OCI-LY7 (cell line): ENCODE measurements around the gene LRFN2. TPM values are rescaled to one million over a fixed set of nuclear protein-coding genes. Genes with fewer than 3 reads are reported as not detected.

Experiments used
- BruUV-seq: library from RNA; stranded (reverse); fragments of 400-500 nt; replicated peaks from 2 replicates; lab custom pipeline; 2021; lab: Mats Ljungman, UMichigan
- CTCF ChIA-PET: fragments of 300-600 bp; sonication (Branson Sonifier 250); formaldehyde crosslinking; loops from one replicate; lab custom pipeline; 2022; ENCODE audit warnings: antibody characterized with exemption; ENCODE audit not compliant: unreplicated experiment; lab: Charles Lee
- POLR2A ChIA-PET: fragments of 300-600 bp; sonication (Branson Sonifier 250); formaldehyde crosslinking; loops from one replicate; lab custom pipeline; 2022; ENCODE audit warnings: antibody characterized with exemption; lab: Charles Lee
- DNase-seq: peaks from one replicate; pipeline ENCODE4 v3.0.0-alpha.2; 2015; ENCODE audit warnings: low spot score
- H2AFZ ChIP-seq: fragments of 200-600 bp; sonication (generic), shearing (Covaris generic); 2 replicates; pipeline ENCODE4 v1.6.1; 2014; ENCODE audit warnings: mild to moderate bottlenecking, antibody characterized with exemption, low read length, moderate library complexity
- H3K27ac ChIP-seq: fragments of 200-600 bp; sonication (generic); 2 replicates; pipeline ENCODE4 v1.5.1; 2014; ENCODE audit warnings: mixed run types, low read depth, mild to moderate bottlenecking, moderate library complexity, low read length, inconsistent platforms; ENCODE audit not compliant: poor library complexity, severe bottlenecking
- H3K36me3 ChIP-seq: fragments of 200-600 bp; sonication (generic); 2 replicates; pipeline ENCODE4 v1.6.1; 2014; ENCODE audit warnings: mild to moderate bottlenecking, antibody characterized with exemption, low read length, moderate library complexity, mixed read lengths; ENCODE audit not compliant: insufficient read depth
- H3K4me1 ChIP-seq: fragments of 200-600 bp; sonication (generic); 2 replicates; pipeline ENCODE4 v1.5.1; 2014; ENCODE audit warnings: mild to moderate bottlenecking, low read length; ENCODE audit not compliant: insufficient read depth, poor library complexity, severe bottlenecking
- H3K4me2 ChIP-seq: fragments of 200-600 bp; sonication (generic); 2 replicates; pipeline ENCODE4 v1.6.1; 2014; ENCODE audit warnings: mild to moderate bottlenecking, low read length
- H3K4me3 ChIP-seq: fragments of 200-600 bp; sonication (generic); 2 replicates; pipeline ENCODE4 v1.5.1; 2014; ENCODE audit warnings: mild to moderate bottlenecking, low read depth, low read length; ENCODE audit not compliant: poor library complexity, severe bottlenecking
- H3K79me2 ChIP-seq: fragments of 200-600 bp; sonication (generic); 2 replicates; pipeline ENCODE4 v1.6.1; 2016; ENCODE audit warnings: low read depth, mild to moderate bottlenecking, low read length, moderate library complexity, mixed read lengths; ENCODE audit not compliant: insufficient read depth
- H3K9me2 ChIP-seq: fragments of 200-600 bp; sonication (generic); 2 replicates; pipeline ENCODE4 v1.6.1; 2016; ENCODE audit warnings: mild to moderate bottlenecking, low read length, mixed read lengths; ENCODE audit not compliant: insufficient read depth
- H3K9me3 ChIP-seq: fragments of 200-600 bp; sonication (generic); 2 replicates; pipeline ENCODE4 v1.6.1; 2014; ENCODE audit warnings: mild to moderate bottlenecking, mixed run types, low read length, mixed read lengths
- H4K20me1 ChIP-seq: fragments of 200-600 bp; sonication (generic); 2 replicates; pipeline ENCODE4 v1.6.1; 2014; ENCODE audit warnings: mild to moderate bottlenecking, antibody characterized with exemption, low read length, moderate library complexity, mixed read lengths; ENCODE audit not compliant: insufficient read depth
- EZH2phosphoT487 ChIP-seq: fragments of 200-600 bp; sonication (generic); IDR thresholded peaks from 2 replicates; pipeline ENCODE4 v1.6.1; 2018; ENCODE audit warnings: low read depth, borderline replicate concordance, mild to moderate bottlenecking, mixed run types, antibody characterized with exemption, low read length, moderate library complexity, mixed read lengths
- intact Hi-C: fragments of 100-400 bp; cut with micrococcal nuclease; formaldehyde crosslinking; loops from one replicate; pipeline ENCODE4 v1.10.0; 2022; ENCODE audit not compliant: unreplicated experiment
- total RNA-seq, 2 experiments: library from RNA; depleted of rRNA in 1 of 2; stranded (reverse); fragments of >200 nt in 1 of 2; shearing (Covaris generic) in 1 of 2; gene quantifications; 2 replicates each; pipeline ENCODE4 v1.2.3, GENCODE V29; 2014 to 2022
- TF ChIP-seq, protein P1 (sequence below): fragments of 200-600 bp; sonication (generic); conservative IDR thresholded peaks from 2 replicates; pipeline ENCODE4 v1.5.1; 2014; ENCODE audit warnings: mild to moderate bottlenecking, antibody characterized with exemption, low read length, moderate library complexity, mixed read lengths

The LRFN2 gene
- total RNA-seq, 2 experiments from 2014 or later: not detected

DNA sequence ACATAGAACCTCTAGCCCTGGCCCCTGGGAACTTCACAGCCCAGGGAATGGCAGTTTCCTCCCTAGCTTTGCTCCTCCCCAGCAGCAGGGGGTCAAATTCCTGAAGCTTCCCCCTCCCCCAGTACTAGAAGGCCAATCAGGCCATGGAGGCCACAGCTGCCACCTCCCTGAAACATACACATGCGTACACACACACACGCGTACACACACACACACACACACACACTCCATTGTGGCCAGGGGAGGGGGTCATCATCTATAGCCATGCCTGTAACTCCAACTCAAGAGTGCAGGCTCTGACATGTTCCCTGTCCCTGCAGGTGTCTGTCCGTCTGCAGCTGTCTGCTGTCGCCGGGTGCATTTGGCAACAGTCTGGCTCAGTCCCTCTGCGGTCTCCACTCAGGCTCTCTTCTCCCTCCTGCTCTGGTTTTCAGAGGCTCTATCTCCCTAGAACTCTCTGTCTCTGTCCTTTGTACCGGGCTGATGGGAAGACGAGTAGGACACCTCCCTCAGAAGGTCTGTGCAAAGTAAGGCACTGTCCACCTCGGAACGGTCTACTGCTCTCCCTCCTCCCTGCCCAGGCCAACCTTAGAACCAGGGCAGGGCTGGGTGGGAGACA, 1.4 kb downstream of the LRFN2 start:
- intact Hi-C loops: no loop called here
- no TSS peak for BruUV-seq
- Histone ChIP-seq H3K79me2 (no peaks in the 10 kb centered on the region), H3K4me2 (no peak overlapping the region), H3K4me1 (no peaks in the 10 kb centered on the region), H2AFZ (no peak overlapping the region), H3K9me2 (no peaks in the 10 kb centered on the region), H3K9me3 (no peaks in the 10 kb centered on the region), H3K27ac (no peak overlapping the region), H3K36me3 (no peaks in the 10 kb centered on the region), H3K4me3 (no peak overlapping the region), H4K20me1 (no peaks in the 10 kb centered on the region)
- ChIA-PET CTCF (no interaction called here), POLR2A (no interaction called here)
- DNase-seq: no peak
- TF ChIP-seq EZH2phosphoT487: no peak
- TF ChIP-seq, protein P1, sequence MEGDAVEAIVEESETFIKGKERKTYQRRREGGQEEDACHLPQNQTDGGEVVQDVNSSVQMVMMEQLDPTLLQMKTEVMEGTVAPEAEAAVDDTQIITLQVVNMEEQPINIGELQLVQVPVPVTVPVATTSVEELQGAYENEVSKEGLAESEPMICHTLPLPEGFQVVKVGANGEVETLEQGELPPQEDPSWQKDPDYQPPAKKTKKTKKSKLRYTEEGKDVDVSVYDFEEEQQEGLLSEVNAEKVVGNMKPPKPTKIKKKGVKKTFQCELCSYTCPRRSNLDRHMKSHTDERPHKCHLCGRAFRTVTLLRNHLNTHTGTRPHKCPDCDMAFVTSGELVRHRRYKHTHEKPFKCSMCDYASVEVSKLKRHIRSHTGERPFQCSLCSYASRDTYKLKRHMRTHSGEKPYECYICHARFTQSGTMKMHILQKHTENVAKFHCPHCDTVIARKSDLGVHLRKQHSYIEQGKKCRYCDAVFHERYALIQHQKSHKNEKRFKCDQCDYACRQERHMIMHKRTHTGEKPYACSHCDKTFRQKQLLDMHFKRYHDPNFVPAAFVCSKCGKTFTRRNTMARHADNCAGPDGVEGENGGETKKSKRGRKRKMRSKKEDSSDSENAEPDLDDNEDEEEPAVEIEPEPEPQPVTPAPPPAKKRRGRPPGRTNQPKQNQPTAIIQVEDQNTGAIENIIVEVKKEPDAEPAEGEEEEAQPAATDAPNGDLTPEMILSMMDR: no peak

GRCh38 chr6:40585223-40585622, 1.9 kb downstream of the LRFN2 start:
- intact Hi-C loops: no loop called here
- DNase-seq: no peak
- Histone ChIP-seq H3K9me2 (no peaks in the 10 kb centered on the region), H3K79me2 (no peaks in the 10 kb centered on the region), H2AFZ (no peak overlapping the region), H3K36me3 (no peaks in the 10 kb centered on the region), H4K20me1 (no peaks in the 10 kb centered on the region), H3K4me3 (no peak overlapping the region), H3K4me2 (no peak overlapping the region), H3K9me3 (no peaks in the 10 kb centered on the region), H3K27ac (no peak overlapping the region), H3K4me1 (no peaks in the 10 kb centered on the region)
- TF ChIP-seq EZH2phosphoT487: no peak
- TF ChIP-seq, protein P1: no peak
- BruUV-seq: no TSS peak
- POLR2A ChIA-PET: no interaction called here
- CTCF ChIA-PET: no interaction called here

DNA sequence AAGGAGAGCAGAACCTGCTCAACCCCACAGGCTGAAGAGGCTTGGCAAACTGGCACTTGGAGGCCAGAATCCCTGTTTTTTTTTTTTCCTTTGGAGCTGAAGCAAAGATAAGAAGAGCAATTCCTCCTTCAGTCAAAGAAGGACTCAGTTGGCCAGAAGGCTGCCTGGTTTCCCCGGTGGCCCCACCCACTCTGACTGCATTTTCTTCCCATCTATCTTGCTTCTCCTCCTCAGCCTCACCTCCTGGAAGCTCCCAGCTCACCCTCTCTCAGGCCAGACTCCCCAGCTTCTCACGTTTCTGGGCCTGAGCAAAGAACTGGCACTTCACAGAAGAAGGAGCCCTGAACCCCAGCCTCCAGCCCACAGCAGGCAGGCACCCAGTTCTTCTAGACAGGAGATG, 2.4 kb downstream of the LRFN2 start:
- H3K79me2 ChIP-seq: no peaks in the 10 kb centered on the region
- H4K20me1 ChIP-seq: no peaks in the 10 kb centered on the region
- no peak overlapping the region for H2AFZ ChIP-seq
- no TSS peak for BruUV-seq
- DNase-seq: no peak
- ChIA-PET CTCF (no interaction called here), POLR2A (no interaction called here)
- no peaks in the 10 kb centered on the region for H3K9me3 ChIP-seq
- H3K4me1 ChIP-seq: no peaks in the 10 kb centered on the region
- intact Hi-C loops: no loop called here
- TF ChIP-seq, protein P1: no peak
- no peak for TF ChIP-seq EZH2phosphoT487
- no peaks in the 10 kb centered on the region for H3K36me3 ChIP-seq
- no peak overlapping the region for H3K4me2 ChIP-seq
- H3K9me2 ChIP-seq: no peaks in the 10 kb centered on the region
- no peak overlapping the region for H3K27ac ChIP-seq
- H3K4me3 ChIP-seq: no peak overlapping the region
